HepG2 (cell line): ENCODE results near the gene NBEA. TPM values are rescaled to one million over a fixed set of nuclear protein-coding genes. Genes with fewer than 3 reads are reported as not detected.
A peak's percentile ranks its signal among the peaks of the same experiment; 100 is the strongest.

Source experiments
- ELF3 ChIP-seq: IDR thresholded peaks from 2 replicates; pipeline ENCODE4 v1.6.1; 2016; ENCODE audit warnings: missing genetic modification reagents, missing compliant biosample characterization
- GFI1 ChIP-seq: sonication (generic); formaldehyde crosslinking; IDR thresholded peaks from 2 replicates; pipeline ENCODE4 v1.5.0; 2020; ENCODE audit warnings: missing genetic modification reagents, mild to moderate bottlenecking, borderline replicate concordance
- MEF2D ChIP-seq: sonication (generic); formaldehyde crosslinking; IDR thresholded peaks from 2 replicates; pipeline ENCODE4 v1.5.1; 2020; ENCODE audit warnings: mild to moderate bottlenecking, missing genetic modification reagents
- MEIS1 ChIP-seq: sonication (generic); formaldehyde crosslinking; IDR thresholded peaks from 2 replicates; pipeline ENCODE4 v1.9.0; 2021; ENCODE audit warnings: mild to moderate bottlenecking, missing genetic modification reagents, moderate library complexity, borderline replicate concordance
- PTBP1 ChIP-seq: fragments of 200-400 bp; formaldehyde crosslinking; IDR thresholded peaks from 2 replicates; pipeline ENCODE4 v1.6.1; 2018; ENCODE audit warnings: low read length, low read depth; ENCODE audit not compliant: poor library complexity, severe bottlenecking
- SIX4 ChIP-seq: sonication (generic); formaldehyde crosslinking; IDR thresholded peaks from 2 replicates; pipeline ENCODE4 v1.4.0; 2020; ENCODE audit warnings: missing genetic modification reagents
- SOX6 ChIP-seq, 2 experiments: fragments of 450-650 bp in 1 of 2; sonication (generic) in 1 of 2; formaldehyde crosslinking in 1 of 2; IDR thresholded peaks; 2 replicates each; pipeline versions ENCODE4 v1.4.0 to v1.6.1; 2017 to 2020; ENCODE audit warnings: antibody characterized with exemption in 1 of 2, mild to moderate bottlenecking in 1 of 2, missing genetic modification reagents in 1 of 2
- STAT5B ChIP-seq: sonication (generic); formaldehyde crosslinking; IDR thresholded peaks from 2 replicates; pipeline ENCODE4 v1.4.0; 2020; ENCODE audit warnings: missing genetic modification reagents
- XRCC5 ChIP-seq: fragments of 200-400 bp; formaldehyde crosslinking; optimal IDR thresholded peaks from 2 replicates; pipeline ENCODE3; 2017; ENCODE audit warnings: mild to moderate bottlenecking, low read length
- ZBTB21 ChIP-seq: sonication (generic); formaldehyde crosslinking; IDR thresholded peaks from 2 replicates; pipeline ENCODE4 v1.4.0; 2020; ENCODE audit warnings: missing genetic modification reagents
- ZMYM2 ChIP-seq: sonication (generic); formaldehyde crosslinking; IDR thresholded peaks from 2 replicates; pipeline ENCODE4 v1.8.0; 2022; ENCODE audit warnings: mild to moderate bottlenecking, missing genetic modification reagents
- ZNF251 ChIP-seq: sonication (generic); formaldehyde crosslinking; IDR thresholded peaks from 2 replicates; pipeline ENCODE4 v1.9.0; 2021; ENCODE audit warnings: mild to moderate bottlenecking, missing genetic modification reagents
- ZNF30 ChIP-seq: sonication (generic); formaldehyde crosslinking; IDR thresholded peaks from 2 replicates; pipeline ENCODE4 v1.5.0; 2020; ENCODE audit warnings: mild to moderate bottlenecking, missing genetic modification reagents
- ZNF350 ChIP-seq: sonication (generic); formaldehyde crosslinking; IDR thresholded peaks from 2 replicates; pipeline ENCODE4 v1.4.0; 2020; ENCODE audit warnings: mild to moderate bottlenecking, low read depth, missing genetic modification reagents, borderline replicate concordance
- ZNF431 ChIP-seq: sonication (generic); formaldehyde crosslinking; IDR thresholded peaks from 2 replicates; pipeline ENCODE4 v1.9.0; 2022; ENCODE audit warnings: missing genetic modification reagents, low read depth, mild to moderate bottlenecking, borderline replicate concordance
- ZNF7 ChIP-seq: IDR thresholded peaks from 2 replicates; pipeline ENCODE4 v1.6.1; 2016; ENCODE audit warnings: missing biosample characterization, missing genetic modification reagents
- polyA plus RNA-seq, 8 experiments: library from polyadenylated mRNA; depleted of rRNA in 3 of 8; stranded (reverse) in 7 of 8; unstranded in 1 of 8; fragments of >200 nt; fragmentation: Illumina TruSeq in 4 of 8; extraction: Trizol in 4 of 8; gene quantifications; 2 replicates each; pipeline versions ENCODE4 v1.2.1 to v1.2.3, GENCODE V29; 2011 to 2016; ENCODE audit warnings: low read depth in 4 of 8, missing spikeins in 1 of 8, mixed read lengths in 1 of 8; ENCODE audit not compliant: insufficient read depth in 1 of 8
- total RNA-seq, 5 experiments: library from RNA; depleted of rRNA; stranded (reverse); fragments of >200 nt; fragmentation: Illumina TruSeq; extraction: Trizol; gene quantifications; 2 replicates each; pipeline ENCODE4 v1.2.3, GENCODE V29; 2016; ENCODE audit warnings: low read depth in 1 of 5
- TF ChIP-seq, protein P1 (sequence below): sonication (generic); formaldehyde crosslinking; IDR thresholded peaks from 2 replicates; pipeline ENCODE4 v1.4.0; 2020; ENCODE audit warnings: mild to moderate bottlenecking, missing genetic modification reagents, borderline replicate concordance
- TF ChIP-seq, protein P2 (sequence below): sonication (generic); formaldehyde crosslinking; IDR thresholded peaks from 2 replicates; pipeline ENCODE4 v1.8.0; 2022; ENCODE audit warnings: mild to moderate bottlenecking, missing genetic modification reagents, moderate library complexity
- TF ChIP-seq, protein P3 (sequence below): sonication (generic); formaldehyde crosslinking; IDR thresholded peaks from 2 replicates; pipeline ENCODE4 v1.4.0; 2020; ENCODE audit warnings: mild to moderate bottlenecking, missing genetic modification reagents
- TF ChIP-seq, protein P4 (sequence below): sonication (generic); formaldehyde crosslinking; conservative IDR thresholded peaks from 2 replicates; pipeline ENCODE4 v1.8.1; 2023; ENCODE audit warnings: missing genetic modification reagents
- TF ChIP-seq, protein P5 (sequence below): IDR thresholded peaks from 2 replicates; pipeline ENCODE4 v1.6.1; 2016; ENCODE audit warnings: missing compliant biosample characterization, missing genetic modification reagents, borderline replicate concordance

NBEA gene
- total and polyA plus RNA-seq, 2 of the 13 experiments (the other 11 are each of a cell fraction or from before 2014, with no cell fraction given) = 2.7 to 2.8 TPM

DNA sequence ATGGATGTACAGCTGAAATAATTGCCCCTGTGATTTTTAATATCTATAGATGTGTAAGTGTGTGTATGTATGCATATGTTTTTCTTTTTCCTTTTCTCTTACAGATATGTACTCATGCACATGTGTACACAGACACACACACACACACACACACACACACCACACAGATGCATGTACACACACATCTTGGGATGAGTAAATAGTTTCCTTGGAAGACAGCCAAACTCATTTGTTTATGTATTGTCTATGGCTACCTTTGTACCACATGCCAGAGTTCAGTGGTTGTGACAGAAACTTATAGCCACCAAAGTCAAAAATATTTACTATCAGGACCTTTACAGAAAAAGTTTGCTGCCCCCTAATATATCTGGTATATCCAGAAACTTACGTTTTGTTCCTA lies 341.8 kb downstream of the NBEA start (continued):
- TF ChIP-seq SOX6 (IDR thresholded peaks at IDR 0.05) = no peak
- TF ChIP-seq SOX6 (CRISPR knock-in tag; IDR thresholded peaks at IDR 0.05) = peak; percentile 96
- 0 out of 2 replicates have a peak, but pooled peaks have one; percentile 16 for TF ChIP-seq ELF3 (CRISPR knock-in tag)
- TF ChIP-seq, protein P1, sequence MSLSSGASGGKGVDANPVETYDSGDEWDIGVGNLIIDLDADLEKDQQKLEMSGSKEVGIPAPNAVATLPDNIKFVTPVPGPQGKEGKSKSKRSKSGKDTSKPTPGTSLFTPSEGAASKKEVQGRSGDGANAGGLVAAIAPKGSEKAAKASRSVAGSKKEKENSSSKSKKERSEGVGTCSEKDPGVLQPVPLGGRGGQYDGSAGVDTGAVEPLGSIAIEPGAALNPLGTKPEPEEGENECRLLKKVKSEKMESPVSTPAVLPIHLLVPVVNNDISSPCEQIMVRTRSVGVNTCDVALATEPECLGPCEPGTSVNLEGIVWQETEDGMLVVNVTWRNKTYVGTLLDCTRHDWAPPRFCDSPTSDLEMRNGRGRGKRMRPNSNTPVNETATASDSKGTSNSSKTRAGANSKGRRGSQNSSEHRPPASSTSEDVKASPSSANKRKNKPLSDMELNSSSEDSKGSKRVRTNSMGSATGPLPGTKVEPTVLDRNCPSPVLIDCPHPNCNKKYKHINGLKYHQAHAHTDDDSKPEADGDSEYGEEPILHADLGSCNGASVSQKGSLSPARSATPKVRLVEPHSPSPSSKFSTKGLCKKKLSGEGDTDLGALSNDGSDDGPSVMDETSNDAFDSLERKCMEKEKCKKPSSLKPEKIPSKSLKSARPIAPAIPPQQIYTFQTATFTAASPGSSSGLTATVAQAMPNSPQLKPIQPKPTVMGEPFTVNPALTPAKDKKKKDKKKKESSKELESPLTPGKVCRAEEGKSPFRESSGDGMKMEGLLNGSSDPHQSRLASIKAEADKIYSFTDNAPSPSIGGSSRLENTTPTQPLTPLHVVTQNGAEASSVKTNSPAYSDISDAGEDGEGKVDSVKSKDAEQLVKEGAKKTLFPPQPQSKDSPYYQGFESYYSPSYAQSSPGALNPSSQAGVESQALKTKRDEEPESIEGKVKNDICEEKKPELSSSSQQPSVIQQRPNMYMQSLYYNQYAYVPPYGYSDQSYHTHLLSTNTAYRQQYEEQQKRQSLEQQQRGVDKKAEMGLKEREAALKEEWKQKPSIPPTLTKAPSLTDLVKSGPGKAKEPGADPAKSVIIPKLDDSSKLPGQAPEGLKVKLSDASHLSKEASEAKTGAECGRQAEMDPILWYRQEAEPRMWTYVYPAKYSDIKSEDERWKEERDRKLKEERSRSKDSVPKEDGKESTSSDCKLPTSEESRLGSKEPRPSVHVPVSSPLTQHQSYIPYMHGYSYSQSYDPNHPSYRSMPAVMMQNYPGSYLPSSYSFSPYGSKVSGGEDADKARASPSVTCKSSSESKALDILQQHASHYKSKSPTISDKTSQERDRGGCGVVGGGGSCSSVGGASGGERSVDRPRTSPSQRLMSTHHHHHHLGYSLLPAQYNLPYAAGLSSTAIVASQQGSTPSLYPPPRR (CRISPR knock-in tag) = peak; percentile 36; the same call in 1 of the 2 replicates
- no peak for TF ChIP-seq PTBP1
- TF ChIP-seq ZNF30 (CRISPR knock-in tag) = no peak
- TF ChIP-seq MEF2D (CRISPR knock-in tag) = 0 out of 2 replicates have a peak, but pooled peaks have one; percentile 34
- TF ChIP-seq, protein P2, sequence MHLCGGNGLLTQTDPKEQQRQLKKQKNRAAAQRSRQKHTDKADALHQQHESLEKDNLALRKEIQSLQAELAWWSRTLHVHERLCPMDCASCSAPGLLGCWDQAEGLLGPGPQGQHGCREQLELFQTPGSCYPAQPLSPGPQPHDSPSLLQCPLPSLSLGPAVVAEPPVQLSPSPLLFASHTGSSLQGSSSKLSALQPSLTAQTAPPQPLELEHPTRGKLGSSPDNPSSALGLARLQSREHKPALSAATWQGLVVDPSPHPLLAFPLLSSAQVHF = no peak
- TF ChIP-seq ZNF350 (CRISPR knock-in tag) = no peak
- TF ChIP-seq ZNF431 (CRISPR knock-in tag) = no peak
- TF ChIP-seq ZNF251 (CRISPR knock-in tag) = no peak
- TF ChIP-seq, protein P3, sequence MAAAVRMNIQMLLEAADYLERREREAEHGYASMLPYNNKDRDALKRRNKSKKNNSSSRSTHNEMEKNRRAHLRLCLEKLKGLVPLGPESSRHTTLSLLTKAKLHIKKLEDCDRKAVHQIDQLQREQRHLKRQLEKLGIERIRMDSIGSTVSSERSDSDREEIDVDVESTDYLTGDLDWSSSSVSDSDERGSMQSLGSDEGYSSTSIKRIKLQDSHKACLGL (CRISPR knock-in tag) = no peak
- no peak for TF ChIP-seq MEIS1 (CRISPR knock-in tag)
- TF ChIP-seq GFI1 (CRISPR knock-in tag) = no peak
- no peak for TF ChIP-seq XRCC5
- TF ChIP-seq STAT5B (CRISPR knock-in tag) = no peak
- no peak for TF ChIP-seq ZBTB21 (CRISPR knock-in tag)
- no peak for TF ChIP-seq SIX4 (CRISPR knock-in tag)
- peak; percentile 60; the same call in 1 of the 2 replicates for TF ChIP-seq ZMYM2 (CRISPR knock-in tag)
- TF ChIP-seq, protein P4, sequence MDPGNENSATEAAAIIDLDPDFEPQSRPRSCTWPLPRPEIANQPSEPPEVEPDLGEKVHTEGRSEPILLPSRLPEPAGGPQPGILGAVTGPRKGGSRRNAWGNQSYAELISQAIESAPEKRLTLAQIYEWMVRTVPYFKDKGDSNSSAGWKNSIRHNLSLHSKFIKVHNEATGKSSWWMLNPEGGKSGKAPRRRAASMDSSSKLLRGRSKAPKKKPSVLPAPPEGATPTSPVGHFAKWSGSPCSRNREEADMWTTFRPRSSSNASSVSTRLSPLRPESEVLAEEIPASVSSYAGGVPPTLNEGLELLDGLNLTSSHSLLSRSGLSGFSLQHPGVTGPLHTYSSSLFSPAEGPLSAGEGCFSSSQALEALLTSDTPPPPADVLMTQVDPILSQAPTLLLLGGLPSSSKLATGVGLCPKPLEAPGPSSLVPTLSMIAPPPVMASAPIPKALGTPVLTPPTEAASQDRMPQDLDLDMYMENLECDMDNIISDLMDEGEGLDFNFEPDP = no peak
- no peak for TF ChIP-seq ZNF7 (CRISPR knock-in tag)
- TF ChIP-seq, protein P5, sequence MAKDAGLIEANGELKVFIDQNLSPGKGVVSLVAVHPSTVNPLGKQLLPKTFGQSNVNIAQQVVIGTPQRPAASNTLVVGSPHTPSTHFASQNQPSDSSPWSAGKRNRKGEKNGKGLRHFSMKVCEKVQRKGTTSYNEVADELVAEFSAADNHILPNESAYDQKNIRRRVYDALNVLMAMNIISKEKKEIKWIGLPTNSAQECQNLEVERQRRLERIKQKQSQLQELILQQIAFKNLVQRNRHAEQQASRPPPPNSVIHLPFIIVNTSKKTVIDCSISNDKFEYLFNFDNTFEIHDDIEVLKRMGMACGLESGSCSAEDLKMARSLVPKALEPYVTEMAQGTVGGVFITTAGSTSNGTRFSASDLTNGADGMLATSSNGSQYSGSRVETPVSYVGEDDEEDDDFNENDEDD = no peak
